NCI-H128 (cell line): ENCODE results near the gene CHRM4.

Experiments used
- DNase-seq: peaks from one replicate; lab custom pipeline; 2025; ENCODE audit not compliant: unreplicated experiment; lab: John Stamatoyannopoulos, UW

The CHRM4 gene

GRCh38 chr11:46404476-46405017, 13.0 kb upstream of the CHRM4 start:
- no peak for DNase-seq

GRCh38 chr11:46402957-46403902, 11.7 kb upstream of the CHRM4 start:
- no peak for DNase-seq

DNA sequence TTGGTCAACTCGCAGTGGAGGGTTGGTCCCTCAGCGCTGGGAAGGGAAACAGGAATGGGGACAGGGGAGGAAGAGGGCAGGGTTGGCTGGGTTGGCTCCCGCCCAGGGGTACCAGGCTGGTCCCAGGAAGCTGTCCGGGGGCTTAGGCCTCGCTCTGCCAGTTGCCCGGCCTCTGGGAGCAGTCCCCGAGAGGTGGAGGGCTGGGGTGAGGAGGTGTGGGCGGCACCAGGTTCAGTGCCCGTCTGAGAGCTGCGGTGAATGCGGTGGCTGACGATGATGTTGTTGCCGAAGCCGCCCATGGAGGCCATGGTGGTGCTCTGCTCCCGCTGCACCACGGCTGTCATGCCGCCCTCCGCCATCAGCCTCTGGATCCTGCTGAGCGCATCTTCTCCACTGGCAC, 6.0 kb upstream of the CHRM4 start:
- no peak for DNase-seq

DNA sequence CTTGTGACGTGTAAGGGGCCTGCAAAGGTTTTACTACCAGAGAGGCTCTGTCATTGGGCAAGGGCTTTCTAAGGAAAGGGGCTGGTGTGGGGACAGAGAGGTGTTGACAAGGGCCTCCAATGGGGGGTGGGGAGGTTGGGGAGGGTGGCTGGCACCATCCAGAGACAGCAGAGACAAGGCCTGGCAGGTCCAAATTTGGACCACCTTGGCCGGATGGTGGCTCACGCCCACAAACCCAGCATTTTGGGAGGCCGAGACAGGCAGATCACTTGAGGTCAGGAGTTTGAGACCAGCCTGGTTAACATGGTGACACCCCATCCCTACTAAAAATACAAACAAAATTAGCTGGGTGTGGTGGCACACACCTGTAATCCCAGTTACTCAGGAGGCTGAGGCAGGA, 2.2 kb upstream of the CHRM4 start:
- no peak for DNase-seq

- no peak for DNase-seq
These were observed 1.6 kb upstream of the CHRM4 start for GRCh38 chr11:46393231-46393616.

- DNase-seq = no peak
These were observed 1.1 kb upstream of the CHRM4 start for GRCh38 chr11:46392421-46393230.

DNA sequence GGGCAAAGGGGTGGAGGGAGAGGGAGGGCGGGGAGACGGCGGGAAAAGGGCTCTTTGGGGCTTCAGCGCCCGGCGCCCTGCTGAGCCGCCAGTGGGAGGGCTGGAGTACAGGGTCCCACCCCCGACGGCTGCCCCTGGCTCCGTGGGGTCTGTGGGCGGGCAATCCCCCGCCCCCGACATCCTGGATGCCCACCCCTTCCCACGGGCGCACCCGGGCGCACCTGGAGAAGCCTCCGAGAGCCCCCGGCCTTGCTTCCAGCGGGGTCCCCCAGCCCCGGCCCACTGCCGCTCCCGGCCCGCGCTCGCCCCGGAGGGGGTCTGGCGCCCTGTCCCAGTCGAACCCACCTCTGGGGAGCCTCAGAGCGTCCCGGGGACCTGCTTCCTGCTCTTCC, 394 bp downstream of the CHRM4 start:
- no peak for DNase-seq

- no peak for DNase-seq
These were observed 1.0 kb downstream of the CHRM4 start for GRCh38 chr11:46390331-46391171.

DNA sequence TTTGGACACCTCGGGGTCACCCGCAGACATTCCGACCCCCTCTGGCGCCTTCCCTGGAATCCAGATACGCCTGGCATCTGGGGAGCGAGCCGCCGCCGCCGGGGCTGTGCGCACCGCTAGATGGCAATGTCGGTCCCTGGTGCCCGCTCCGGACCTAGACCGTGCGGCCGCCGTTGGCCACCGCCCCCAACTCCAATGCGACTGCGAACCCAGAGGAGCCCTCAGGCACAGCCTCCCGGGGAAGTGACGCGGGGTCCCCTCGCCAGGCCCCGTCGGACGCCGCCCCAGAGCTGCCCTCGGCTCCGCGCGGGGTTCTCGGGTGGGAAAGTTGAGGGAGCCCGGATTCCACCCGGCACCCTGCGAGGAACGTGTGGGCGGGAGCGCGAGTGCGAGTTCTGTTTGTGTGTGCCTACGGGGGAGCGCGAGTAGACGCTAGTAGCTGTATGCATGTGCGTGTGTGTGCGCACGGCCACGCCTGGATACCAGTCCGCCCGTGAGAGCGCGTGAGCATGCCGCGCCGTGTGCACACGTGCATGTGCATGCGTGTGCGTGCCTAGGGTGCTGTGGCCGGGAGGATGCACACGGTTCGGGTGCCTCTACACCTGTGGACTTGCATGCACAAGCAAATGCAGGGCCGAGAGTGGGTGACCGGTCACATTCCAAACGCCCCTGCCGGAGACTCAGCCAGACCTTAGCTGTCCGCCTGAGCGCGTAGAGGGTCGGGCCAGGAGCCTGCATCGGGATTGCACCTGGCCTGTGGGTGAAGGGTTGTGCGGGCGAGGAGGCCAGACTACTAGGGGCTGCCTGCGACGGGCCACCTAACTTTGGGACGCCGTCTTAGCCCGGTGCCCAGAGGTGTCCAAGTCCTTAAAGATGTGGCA, 1.9 kb downstream of the CHRM4 start:
- DNase-seq = peak; percentile 49

DNA sequence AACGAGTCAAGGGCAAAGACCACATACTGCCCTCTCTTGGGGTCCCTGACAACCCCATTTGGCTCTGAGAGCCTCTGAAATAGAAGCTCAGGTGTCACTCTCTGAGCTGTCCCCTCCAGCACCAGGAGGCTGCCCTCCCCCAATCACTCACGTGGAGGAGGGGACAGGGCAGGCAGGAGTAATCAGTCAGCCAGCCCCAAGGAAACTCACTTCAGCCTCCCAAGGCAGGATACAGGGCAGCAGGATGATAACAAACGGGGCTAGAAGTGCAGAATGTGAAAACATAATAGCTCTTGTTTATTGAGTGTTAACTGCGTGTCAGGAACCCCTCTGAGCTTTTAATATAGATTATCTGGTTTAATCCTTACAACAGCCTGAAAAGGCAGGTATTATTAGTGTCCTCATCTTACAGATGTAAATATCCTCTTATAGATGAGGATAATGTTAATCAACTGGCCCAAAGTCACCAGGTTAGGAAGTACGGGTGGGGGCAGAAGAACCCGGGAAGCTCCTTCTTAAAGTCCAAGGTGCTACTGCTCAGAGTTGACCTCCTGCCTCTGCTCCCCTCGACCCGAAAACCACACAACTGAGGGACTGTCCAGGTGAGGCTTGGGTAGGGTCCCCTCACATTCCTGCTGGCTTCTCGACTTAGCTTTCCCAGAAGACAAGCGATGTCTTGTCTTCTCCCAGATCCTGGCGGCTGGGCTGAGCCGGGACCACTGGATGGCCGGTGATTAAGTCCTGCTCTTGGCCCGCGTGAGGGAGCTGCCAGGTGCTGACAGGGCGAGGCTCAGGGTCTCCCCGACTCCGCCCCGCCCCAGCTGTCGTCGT, 2.7 kb downstream of the CHRM4 start:
- DNase-seq = no peak

DNA sequence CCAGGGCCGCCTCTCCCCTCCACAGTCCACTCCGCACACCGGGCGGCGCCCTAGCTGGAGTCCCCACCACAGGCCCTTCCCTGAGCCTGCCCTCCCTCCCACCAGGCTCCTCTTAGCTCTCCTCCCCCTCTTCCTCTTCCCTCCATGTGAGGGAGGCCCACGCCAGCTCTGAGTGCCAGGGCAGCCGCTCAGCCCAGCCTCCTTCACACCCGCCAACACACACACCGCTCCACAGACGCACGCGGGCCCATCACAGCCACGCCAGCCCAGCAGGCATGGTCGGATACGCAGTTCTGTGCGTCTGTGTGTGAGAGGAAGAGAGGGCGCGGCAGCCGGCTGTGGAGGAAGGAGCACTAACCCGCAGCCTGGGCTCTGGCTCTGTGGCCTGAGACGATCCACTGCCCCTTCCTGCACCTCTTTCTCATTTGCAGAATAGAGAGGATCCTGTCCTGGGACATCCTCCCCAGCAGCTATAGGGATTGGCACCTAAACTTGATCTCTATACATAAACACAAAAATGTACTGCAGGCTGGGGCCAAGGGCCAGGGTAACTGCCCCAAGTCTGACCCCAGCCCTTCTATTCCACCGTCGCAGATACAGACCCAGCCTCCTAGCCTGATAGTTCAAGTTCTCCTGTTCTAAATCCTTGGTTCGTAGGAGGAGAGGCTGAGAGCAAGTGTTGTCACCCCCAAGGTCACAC, 3.5 kb downstream of the CHRM4 start:
- no peak for DNase-seq

DNA sequence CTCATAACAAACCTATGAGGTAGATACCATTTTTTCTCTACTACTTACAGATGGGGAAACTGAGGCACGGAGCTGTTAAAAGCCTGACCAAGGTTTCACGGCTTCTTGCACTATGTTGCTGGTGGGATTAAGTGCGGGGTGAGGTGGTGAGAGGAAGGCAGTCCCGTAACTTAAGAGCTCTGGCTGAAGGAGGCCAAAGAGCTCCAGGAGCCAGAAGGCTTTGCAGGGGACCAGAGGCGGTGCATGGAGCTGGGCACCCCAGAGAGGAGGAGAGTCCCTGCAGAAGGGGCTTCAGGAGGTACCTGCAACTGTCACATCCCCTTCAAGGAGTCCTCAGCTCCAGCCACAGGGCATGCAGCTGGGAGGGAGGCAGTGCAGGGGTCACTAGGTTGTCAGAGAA, 4.1 kb downstream of the CHRM4 start:
- DNase-seq = no peak

DNA sequence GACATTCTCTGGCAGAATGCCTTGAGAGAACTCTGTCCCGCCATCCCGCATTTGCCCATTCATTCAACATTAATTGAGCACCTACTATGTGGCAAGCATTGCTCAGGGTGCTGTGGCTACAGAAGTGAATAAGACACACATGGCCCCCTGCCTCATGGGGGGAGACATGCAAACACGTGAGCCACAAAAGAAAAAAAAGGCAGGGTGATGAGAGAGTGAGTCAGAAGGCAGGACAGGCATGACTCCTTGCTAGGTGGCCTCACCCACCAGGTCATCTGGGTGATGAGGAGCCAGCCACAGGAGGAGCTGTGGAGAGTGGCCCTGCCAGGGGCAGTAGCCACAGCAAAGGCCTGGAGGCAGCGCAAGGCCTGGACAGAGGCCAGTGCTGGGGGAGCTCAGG, 4.9 kb downstream of the CHRM4 start:
- no peak for DNase-seq

DNA sequence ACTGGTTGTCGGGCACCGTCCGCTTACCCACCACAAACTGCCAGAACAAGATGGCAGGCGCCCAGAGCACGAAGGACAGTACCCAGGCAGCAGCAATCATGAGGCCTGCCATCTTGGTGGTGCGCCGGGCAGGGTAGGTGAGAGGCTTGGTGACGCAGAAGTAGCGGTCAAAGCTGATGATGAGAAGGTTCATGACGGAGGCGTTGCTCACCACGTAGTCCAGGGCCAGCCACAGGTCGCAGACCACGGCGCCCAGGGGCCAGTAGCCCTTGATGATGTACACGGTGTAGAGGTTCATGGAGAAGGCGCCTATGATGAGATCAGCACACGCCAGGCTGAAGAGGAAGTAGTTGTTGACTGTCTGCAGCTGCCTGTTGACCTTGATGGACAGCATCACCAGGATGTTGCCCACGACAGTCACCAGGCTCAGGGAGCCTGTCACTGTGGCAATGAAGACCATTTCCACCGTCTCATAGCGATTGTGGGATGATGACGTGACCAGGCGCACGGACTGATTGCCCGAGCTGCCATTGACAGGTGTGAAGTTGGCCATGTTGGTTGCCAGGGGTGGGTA, 5.5 kb downstream of the CHRM4 start:
- no peak for DNase-seq

DNA sequence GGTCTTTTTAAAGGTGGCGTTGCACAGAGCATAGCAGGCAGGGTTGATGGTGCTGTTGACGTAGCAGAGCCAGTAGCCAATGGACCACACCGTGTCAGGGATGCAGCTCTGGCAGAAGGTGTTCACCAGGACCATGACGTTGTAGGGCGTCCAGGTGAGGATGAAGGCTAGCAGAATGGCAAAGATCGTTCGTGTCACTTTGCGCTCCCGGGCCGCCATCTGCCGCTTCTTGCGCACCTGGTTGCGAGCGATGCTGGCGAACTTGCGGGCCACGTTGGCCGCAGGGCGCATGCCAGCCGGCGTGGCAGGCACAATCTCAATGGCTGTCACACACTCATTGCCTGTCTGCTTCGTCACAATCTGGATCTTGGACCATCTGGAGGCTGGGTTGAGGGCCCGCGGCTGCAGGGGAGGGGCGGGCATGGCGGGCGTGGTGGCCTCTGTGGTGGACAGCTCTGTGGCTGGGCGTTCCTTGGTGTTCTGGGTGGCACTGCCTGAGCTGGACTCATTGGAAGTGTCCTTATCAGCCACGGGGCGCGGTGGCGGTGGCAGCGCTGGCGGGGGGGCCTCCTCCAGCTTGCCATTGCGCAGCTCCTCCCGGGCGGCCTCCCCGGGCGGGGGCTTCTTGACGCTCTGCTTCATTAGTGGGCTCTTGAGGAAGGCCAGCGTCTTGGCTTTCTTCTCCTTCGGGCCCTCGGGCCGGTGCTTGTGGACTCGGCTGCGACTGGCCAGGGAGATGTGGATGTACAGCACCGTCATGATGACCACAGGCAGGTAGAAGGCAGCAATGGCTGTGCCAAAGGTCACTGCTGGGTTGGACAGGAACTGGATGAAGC, 6.2 kb downstream of the CHRM4 start:
- no peak for DNase-seq

DNA sequence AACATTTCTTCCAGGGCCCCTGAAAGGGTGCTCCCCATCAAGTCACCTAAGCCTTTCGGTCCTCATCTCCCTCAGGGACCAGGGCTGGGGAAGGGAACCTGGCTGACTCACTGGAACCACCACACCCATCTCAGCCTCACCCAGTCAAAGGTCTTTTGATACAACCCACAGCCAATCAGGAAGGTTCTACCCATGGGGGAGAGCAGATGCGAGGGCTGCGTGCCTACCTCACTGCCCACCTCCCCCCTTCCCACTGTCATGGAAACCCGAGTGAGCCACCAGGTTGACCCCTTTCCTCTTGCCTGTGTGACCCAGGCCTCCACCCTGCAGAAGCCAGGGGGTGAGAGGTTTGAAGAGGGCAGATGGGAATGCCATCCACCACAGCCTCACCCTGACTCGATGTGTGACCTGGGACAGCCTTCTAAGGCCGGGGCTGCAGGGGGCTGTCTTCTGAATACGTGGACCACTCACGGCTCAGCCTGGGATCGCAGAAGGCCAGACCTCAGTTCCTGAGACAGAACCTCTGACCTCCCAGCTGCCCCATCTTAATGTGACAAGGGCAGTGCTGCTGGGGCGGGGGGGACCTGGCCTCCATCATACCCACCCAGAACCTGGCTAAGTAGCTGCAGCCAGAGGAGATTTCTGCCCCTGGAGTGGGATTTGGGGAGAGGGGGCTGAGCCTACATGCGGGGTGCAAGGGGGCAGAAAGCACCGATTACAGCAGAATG, 7.4 kb downstream of the CHRM4 start:
- no peak for DNase-seq

DNA sequence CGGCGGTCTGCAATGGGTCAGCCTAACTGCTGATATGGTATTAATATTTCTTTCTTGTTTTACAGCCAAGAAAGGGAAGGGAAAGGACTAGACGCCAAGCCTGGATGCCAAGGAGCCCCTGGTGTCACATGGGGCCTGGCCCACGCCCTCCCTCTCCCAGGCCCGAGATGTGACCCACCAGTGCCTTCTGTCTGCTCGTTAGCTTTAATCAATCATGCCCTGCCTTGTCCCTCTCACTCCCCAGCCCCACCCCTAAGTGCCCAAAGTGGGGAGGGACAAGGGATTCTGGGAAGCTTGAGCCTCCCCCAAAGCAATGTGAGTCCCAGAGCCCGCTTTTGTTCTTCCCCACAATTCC, 8.2 kb downstream of the CHRM4 start:
- no peak for DNase-seq
